Muscle of leg (tissue), 11 donors: ENCODE data around the gene RFTN1. TPM values are rescaled to one million over a fixed set of nuclear protein-coding genes. Genes with fewer than 3 reads are reported as not detected.

Experiments
- DNase-seq: peaks from one replicate; pipeline ENCODE4 v3.0.0; 2013
- H3K27ac ChIP-seq: one replicate; pipeline ENCODE4 v1.5.1; 2013; ENCODE audit warnings: mild to moderate bottlenecking, low read length, control low read depth
- H3K27me3 ChIP-seq: one replicate; pipeline ENCODE4 v1.6.1; 2013; ENCODE audit warnings: low read length; ENCODE audit not compliant: control insufficient read depth, insufficient read depth
- H3K36me3 ChIP-seq: one replicate; pipeline ENCODE4 v1.6.1; 2013; ENCODE audit warnings: low read length; ENCODE audit not compliant: control insufficient read depth, insufficient read depth
- H3K4me1 ChIP-seq: one replicate; pipeline ENCODE4 v1.6.1; 2013; ENCODE audit warnings: low read length; ENCODE audit not compliant: control insufficient read depth, insufficient read depth
- H3K4me3 ChIP-seq: one replicate; pipeline ENCODE4 v1.5.1; 2013; ENCODE audit warnings: low read length, control low read depth
- H3K9me3 ChIP-seq: replicated peaks from 2 replicates; pipeline ENCODE4 v1.6.1; 2013; ENCODE audit warnings: low read depth, low read length; ENCODE audit not compliant: control insufficient read depth
- WGBS: methylation state at CpG from one replicate; pipeline ENCODE4 v1.1.5; 2013; ENCODE audit warnings: missing lambda C conversion rate; ENCODE audit not compliant: insufficient coverage; 5-methylcytosine and 5-hydroxymethylcytosine counted together
- polyA plus RNA-seq, 8 donors: library from polyadenylated mRNA; unstranded; fragments of 120-200 nt; gene quantifications; one replicate each; pipeline versions ENCODE4 v1.2.1 to v1.2.3, GENCODE V29; 2013; ENCODE audit warnings: inconsistent platforms in 1 of 8, low replicate concordance in 1 of 8; ENCODE audit not compliant: insufficient read length in 8 of 8, insufficient read depth in 1 of 8
- total RNA-seq: library from RNA; stranded (reverse); fragments of 120-200 nt; gene quantifications from one replicate; pipeline ENCODE4 v1.2.4, GENCODE V29; 2013

Gene RFTN1
- total and polyA plus RNA-seq, 9 donors: 15.0 to 19.2 (median 15.6) TPM

GRCh38 chr3:16304061-16305010 is 209.2 kb downstream of the RFTN1 start:
- Histone ChIP-seq H3K9me3 (no peaks in the 10 kb centered on the region), H3K4me3 (no peak overlapping the region), H3K4me1 (no peaks in the 10 kb centered on the region), H3K27me3 (no peaks in the 10 kb centered on the region), H3K36me3 (peaks cover 35% of the 10 kb centered on the region), H3K27ac (no peak overlapping the region)
- WGBS: 100% methylated on average over 1 of the region's 2 CpGs
- DNase-seq: no peak

- peak; percentile 23 for DNase-seq
- H3K27me3 ChIP-seq: no peaks in the 10 kb centered on the region
- H3K36me3 ChIP-seq: peaks cover 35% of the 10 kb centered on the region
- 75% methylated on average over 1 of the region's 2 CpGs for WGBS
- no peaks in the 10 kb centered on the region for H3K9me3 ChIP-seq
- H3K4me3 ChIP-seq: no peak overlapping the region
- H3K27ac ChIP-seq: no peak overlapping the region
- H3K4me1 ChIP-seq: no peaks in the 10 kb centered on the region
These were observed 210.4 kb downstream of the RFTN1 start for GRCh38 chr3:16303037-16303575.

- H3K9me3 ChIP-seq: no peaks in the 10 kb centered on the region
- H3K4me3 ChIP-seq: no peak overlapping the region
- H3K27me3 ChIP-seq: no peaks in the 10 kb centered on the region
- WGBS: 63% methylated on average over 1 of the region's 6 CpGs
- no peaks in the 10 kb centered on the region for H3K4me1 ChIP-seq
- H3K27ac ChIP-seq: no peak overlapping the region
- peaks cover 35% of the 10 kb centered on the region for H3K36me3 ChIP-seq
- DNase-seq: no peak
These were observed 211.3 kb downstream of the RFTN1 start for GRCh38 chr3:16302082-16302631.

GRCh38 chr3:16301507-16301906 is 212.0 kb downstream of the RFTN1 start:
- Histone ChIP-seq H3K9me3 (no peaks in the 10 kb centered on the region), H3K27ac (no peak overlapping the region), H3K4me3 (no peak overlapping the region), H3K27me3 (no peaks in the 10 kb centered on the region), H3K36me3 (peaks cover 34% of the 10 kb centered on the region), H3K4me1 (no peaks in the 10 kb centered on the region)
- WGBS: no CpG with 5 or more reads among the region's 6 CpGs
- DNase-seq: no peak

GRCh38 chr3:16300881-16301359 is 212.6 kb downstream of the RFTN1 start:
- no peak overlapping the region for H3K27ac ChIP-seq
- peaks cover 35% of the 10 kb centered on the region for H3K36me3 ChIP-seq
- no peak for DNase-seq
- no peaks in the 10 kb centered on the region for H3K4me1 ChIP-seq
- no peaks in the 10 kb centered on the region for H3K9me3 ChIP-seq
- H3K27me3 ChIP-seq: no peaks in the 10 kb centered on the region
- no peak overlapping the region for H3K4me3 ChIP-seq
- WGBS: no CpG with 5 or more reads among the region's 2 CpGs

- Histone ChIP-seq H3K4me1 (no peaks in the 10 kb centered on the region), H3K27me3 (no peaks in the 10 kb centered on the region), H3K36me3 (peaks cover 37% of the 10 kb centered on the region), H3K9me3 (no peaks in the 10 kb centered on the region), H3K27ac (no peak overlapping the region), H3K4me3 (no peak overlapping the region)
- WGBS: no CpG with 5 or more reads among the region's 2 CpGs
- no peak for DNase-seq
These were observed 213.2 kb downstream of the RFTN1 start for GRCh38 chr3:16300307-16300706.

- DNase-seq: no peak
- Histone ChIP-seq H3K27ac (no peak overlapping the region), H3K4me3 (no peak overlapping the region), H3K36me3 (peaks cover 33% of the 10 kb centered on the region), H3K27me3 (no peaks in the 10 kb centered on the region), H3K9me3 (no peaks in the 10 kb centered on the region), H3K4me1 (no peaks in the 10 kb centered on the region)
- WGBS: no CpG with 5 or more reads among the region's 3 CpGs
These were observed 213.8 kb downstream of the RFTN1 start for GRCh38 chr3:16299746-16300145.

- H3K36me3 ChIP-seq: peaks cover 26% of the 10 kb centered on the region
- H3K27me3 ChIP-seq: no peaks in the 10 kb centered on the region
- H3K27ac ChIP-seq: no peak overlapping the region
- DNase-seq: peak; percentile 73
- H3K4me3 ChIP-seq: no peak overlapping the region
- WGBS: no CpG with 5 or more reads among the region's 6 CpGs
- no peaks in the 10 kb centered on the region for H3K4me1 ChIP-seq
- no peaks in the 10 kb centered on the region for H3K9me3 ChIP-seq
These were observed 214.6 kb downstream of the RFTN1 start for GRCh38 chr3:16298891-16299290.

- no peak overlapping the region for H3K27ac ChIP-seq
- no peak overlapping the region for H3K4me3 ChIP-seq
- peaks cover 4% of the 10 kb centered on the region for H3K9me3 ChIP-seq
- H3K36me3 ChIP-seq: peaks cover 26% of the 10 kb centered on the region
- peak; percentile 33 for DNase-seq
- 78% methylated on average over 5 of the region's 9 CpGs for WGBS
- H3K27me3 ChIP-seq: no peaks in the 10 kb centered on the region
- H3K4me1 ChIP-seq: no peaks in the 10 kb centered on the region
These were observed 215.3 kb downstream of the RFTN1 start for GRCh38 chr3:16297997-16298885.
